ENCODE data around the gene LOXL1. TPM values are rescaled to one million over a fixed set of nuclear protein-coding genes. Genes with fewer than 3 reads are reported as not detected.

LOXL1 gene
- total RNA-seq, 2 donors from 2014 or later: 8.6 to 14.5 TPM

DNA sequence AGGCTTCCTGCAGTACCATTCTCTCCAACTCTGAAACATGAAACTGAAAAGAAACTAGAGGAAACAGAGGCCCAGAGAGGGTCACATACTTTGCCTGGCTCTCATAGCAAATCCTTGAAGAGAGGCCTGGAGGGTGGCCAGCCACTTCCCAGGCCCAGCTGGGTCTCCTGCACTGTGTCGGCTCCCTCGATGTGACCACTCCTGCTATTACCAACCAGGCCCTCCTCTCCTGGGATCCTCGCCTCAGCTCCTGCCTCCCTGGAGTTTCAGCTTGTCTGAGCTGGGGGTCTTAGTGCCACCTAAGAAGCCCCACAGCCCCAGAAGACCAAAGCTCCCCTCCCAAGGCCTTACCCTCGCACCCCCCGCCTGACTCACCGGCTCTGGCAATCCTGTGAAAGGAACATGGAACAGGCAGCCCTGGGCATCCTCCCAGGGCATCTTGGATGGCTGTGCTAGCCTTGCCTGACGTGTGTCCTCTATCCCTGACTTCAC is 4.6 kb downstream of the LOXL1 start:
- Histone ChIP-seq H3K36me3 (replicated peaks in 1 of 2; ENCODE audit: insufficient read depth in 1 of 2, low read depth in 2 of 2) (no peaks in the 10 kb centered on the region), H3K4me1 (peaks cover 52% of the 10 kb centered on the region), H3K9me3 (no peaks in the 10 kb centered on the region), H3K27ac (no peak overlapping the region), H3K27me3 (no peaks in the 10 kb centered on the region), H3K4me3 (no peak overlapping the region)
- no peak for ATAC-seq
- intact Hi-C loops (cut with DNase I): no loop called here
- TF ChIP-seq, protein P1, sequence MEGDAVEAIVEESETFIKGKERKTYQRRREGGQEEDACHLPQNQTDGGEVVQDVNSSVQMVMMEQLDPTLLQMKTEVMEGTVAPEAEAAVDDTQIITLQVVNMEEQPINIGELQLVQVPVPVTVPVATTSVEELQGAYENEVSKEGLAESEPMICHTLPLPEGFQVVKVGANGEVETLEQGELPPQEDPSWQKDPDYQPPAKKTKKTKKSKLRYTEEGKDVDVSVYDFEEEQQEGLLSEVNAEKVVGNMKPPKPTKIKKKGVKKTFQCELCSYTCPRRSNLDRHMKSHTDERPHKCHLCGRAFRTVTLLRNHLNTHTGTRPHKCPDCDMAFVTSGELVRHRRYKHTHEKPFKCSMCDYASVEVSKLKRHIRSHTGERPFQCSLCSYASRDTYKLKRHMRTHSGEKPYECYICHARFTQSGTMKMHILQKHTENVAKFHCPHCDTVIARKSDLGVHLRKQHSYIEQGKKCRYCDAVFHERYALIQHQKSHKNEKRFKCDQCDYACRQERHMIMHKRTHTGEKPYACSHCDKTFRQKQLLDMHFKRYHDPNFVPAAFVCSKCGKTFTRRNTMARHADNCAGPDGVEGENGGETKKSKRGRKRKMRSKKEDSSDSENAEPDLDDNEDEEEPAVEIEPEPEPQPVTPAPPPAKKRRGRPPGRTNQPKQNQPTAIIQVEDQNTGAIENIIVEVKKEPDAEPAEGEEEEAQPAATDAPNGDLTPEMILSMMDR (IDR thresholded peaks at IDR 0.05): no peak
- TF ChIP-seq POLR2A (IDR thresholded peaks at IDR 0.05): no peak
- WGBS, 2 donors: 80 to 92% methylated on average over 6 to 7 of the region's 7 CpGs
- DNase-seq: no peak

DNA sequence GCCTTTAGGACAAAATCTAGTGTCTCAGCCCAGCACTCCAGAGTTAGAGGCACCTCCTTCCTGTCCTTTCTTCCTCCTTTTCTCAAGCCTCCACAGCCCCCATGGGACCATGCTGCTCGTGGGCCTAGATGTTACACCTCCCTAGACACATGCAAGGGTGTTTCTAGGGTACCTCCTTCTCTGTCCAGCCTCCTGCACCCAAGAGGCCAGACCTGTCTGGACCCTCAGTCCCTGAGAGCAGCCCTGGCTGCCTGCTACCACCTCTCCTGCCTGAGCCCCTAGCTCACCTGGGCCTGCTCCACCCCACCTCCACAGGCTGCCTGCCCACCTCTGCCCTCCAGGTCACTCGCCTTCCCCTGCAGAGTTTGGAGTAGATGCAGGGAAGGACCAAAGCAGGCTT is 5.2 kb downstream of the LOXL1 start:
- peaks cover 52% of the 10 kb centered on the region for H3K4me1 ChIP-seq
- no peak overlapping the region for H3K27ac ChIP-seq
- no peaks in the 10 kb centered on the region for H3K27me3 ChIP-seq
- 59 to 67% methylated on average over 1 to 2 of the region's 2 CpGs for WGBS, 2 donors
- DNase-seq (no peak), ATAC-seq (no peak)
- H3K36me3 ChIP-seq (replicated peaks in 1 of 2; ENCODE audit: insufficient read depth in 1 of 2, low read depth in 2 of 2): no peaks in the 10 kb centered on the region
- intact Hi-C loops (cut with DNase I): no loop called here
- H3K9me3 ChIP-seq: no peaks in the 10 kb centered on the region
- no peak for TF ChIP-seq POLR2A (IDR thresholded peaks at IDR 0.05)
- TF ChIP-seq, protein P1 (IDR thresholded peaks at IDR 0.05): no peak
- no peak overlapping the region for H3K4me3 ChIP-seq

DNA sequence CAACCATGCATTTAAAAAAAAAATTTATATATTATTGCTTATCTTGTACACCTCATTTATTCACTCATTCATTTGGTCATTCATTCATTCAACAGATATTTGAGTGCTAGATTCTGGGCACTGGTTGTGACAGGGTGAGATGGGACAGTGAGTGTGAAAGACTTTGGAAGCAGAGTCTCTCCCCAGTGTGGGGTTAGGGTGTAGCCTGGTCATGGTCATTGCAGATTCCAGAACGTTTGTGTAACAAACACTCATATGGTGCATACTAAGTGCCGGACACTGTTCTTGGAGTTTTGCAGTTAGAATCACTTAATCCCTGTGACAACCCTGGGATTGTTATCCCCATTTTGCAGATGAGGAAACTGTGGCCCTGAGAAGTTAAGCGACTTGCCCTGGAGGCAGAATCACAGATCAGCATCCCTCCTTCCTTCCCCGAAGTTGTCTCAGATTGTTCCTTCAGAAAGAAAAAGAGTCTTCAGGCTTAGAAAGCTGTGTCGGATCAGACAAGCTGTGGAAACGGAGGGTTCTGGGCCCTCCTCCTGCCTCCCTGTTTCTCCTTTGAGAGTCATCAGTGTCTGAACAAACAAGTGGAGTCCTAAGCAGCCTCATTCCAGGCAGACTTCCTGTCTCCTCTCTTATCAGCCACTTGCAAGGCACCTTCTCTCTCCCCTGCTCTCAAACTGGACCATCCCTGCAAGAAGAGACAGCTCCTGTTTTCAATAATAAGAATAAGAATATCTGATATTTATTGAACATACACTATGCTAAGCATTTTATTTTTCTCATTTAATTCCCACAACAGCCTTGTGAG is 6.3 kb downstream of the LOXL1 start:
- intact Hi-C loops (cut with DNase I): no loop called here
- TF ChIP-seq, protein P1 (IDR thresholded peaks at IDR 0.05): no peak
- TF ChIP-seq POLR2A (IDR thresholded peaks at IDR 0.05): no peak
- H3K27ac ChIP-seq: no peak overlapping the region
- H3K27me3 ChIP-seq: no peaks in the 10 kb centered on the region
- no peak for DNase-seq
- ATAC-seq: no peak
- no peaks in the 10 kb centered on the region for H3K9me3 ChIP-seq
- H3K4me1 ChIP-seq: peaks cover 42% of the 10 kb centered on the region
- WGBS, 2 donors: 73 to 78% methylated on average over 6 of the region's 6 CpGs
- H3K36me3 ChIP-seq (replicated peaks in 1 of 2; ENCODE audit: insufficient read depth in 1 of 2, low read depth in 2 of 2): no peaks in the 10 kb centered on the region
- H3K4me3 ChIP-seq: no peak overlapping the region

DNA sequence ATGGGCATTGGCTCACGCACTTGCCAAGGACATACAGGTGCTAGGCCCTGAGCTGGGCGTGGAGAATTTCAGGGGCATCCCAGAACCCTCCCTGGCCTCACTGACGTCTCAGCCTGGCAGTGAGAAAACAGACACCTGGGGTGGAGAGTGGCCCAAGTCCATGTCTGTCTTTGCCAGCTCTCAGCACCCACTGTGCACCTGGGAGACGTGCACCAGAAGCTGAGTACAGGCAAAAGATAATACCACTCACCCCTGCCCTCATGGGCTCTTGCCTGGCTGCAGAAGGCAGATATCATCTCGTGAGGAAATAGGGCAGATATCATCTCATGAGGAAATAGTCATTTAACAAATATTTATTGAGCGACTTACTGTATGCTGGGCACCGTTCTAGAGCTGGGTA is 8.0 kb downstream of the LOXL1 start:
- intact Hi-C loops (cut with DNase I): no loop called here
- H3K9me3 ChIP-seq: no peaks in the 10 kb centered on the region
- peaks cover 28% of the 10 kb centered on the region for H3K4me1 ChIP-seq
- ATAC-seq: peak; percentile 85
- H3K27me3 ChIP-seq: no peaks in the 10 kb centered on the region
- TF ChIP-seq, protein P1 (IDR thresholded peaks at IDR 0.05): no peak
- TF ChIP-seq POLR2A (IDR thresholded peaks at IDR 0.05): peak in 2 of 3 donors; percentile 1 to 41
- peak; percentile 70 to 91 (median 78) for DNase-seq
- H3K27ac ChIP-seq: peak overlapping the region in 3 of 4 donors; percentile 51 to 74 (median 68)
- H3K36me3 ChIP-seq (replicated peaks in 1 of 2; ENCODE audit: insufficient read depth in 1 of 2, low read depth in 2 of 2): no peaks in the 10 kb centered on the region
- H3K4me3 ChIP-seq: no peak overlapping the region
- 29 to 30% methylated on average over 5 to 7 of the region's 7 CpGs for WGBS, 2 donors

Measured in body of pancreas (tissue), 4 donors.